H1 (cell line): ENCODE results near the gene INHBC. TPM values are rescaled to one million over a fixed set of nuclear protein-coding genes. Genes with fewer than 3 reads are reported as not detected.
A peak's percentile ranks its signal among the peaks of the same experiment; 100 is the strongest.

Source experiments
- ATF2 ChIP-seq: IDR thresholded peaks from 2 replicates; pipeline ENCODE4 v1.6.1; 2012; ENCODE audit warnings: low read length, inconsistent platforms
- CEBPB ChIP-seq: IDR thresholded peaks from 2 replicates; pipeline ENCODE4 v1.6.1; 2012; ENCODE audit warnings: low read depth, low read length
- CHD1 ChIP-seq: IDR thresholded peaks from 2 replicates; pipeline ENCODE4 v1.6.1; 2012; ENCODE audit warnings: low read depth, low read length, improper control_type of control experiment
- CHD2 ChIP-seq: IDR thresholded peaks from 2 replicates; pipeline ENCODE4 v1.6.1; 2012; ENCODE audit warnings: low read length, improper control_type of control experiment
- CREB1 ChIP-seq: IDR thresholded peaks from 2 replicates; pipeline ENCODE4 v1.6.1; 2012; ENCODE audit warnings: inconsistent platforms
- CTCF ChIP-seq, 3 experiments: IDR thresholded peaks; 1 replicate in 2 of 3; 2 replicates in 1 of 3; pipeline versions ENCODE4 v1.5.1 to v1.6.1; 2011; ENCODE audit warnings: low read length in 3 of 3, mild to moderate bottlenecking in 3 of 3, inconsistent platforms in 2 of 3, low read depth in 1 of 3, moderate library complexity in 1 of 3; ENCODE audit not compliant: insufficient read depth in 1 of 3; ENCODE audit errors: control extremely low read depth in 1 of 3
- FOSL1 ChIP-seq: IDR thresholded peaks from 2 replicates; pipeline ENCODE4 v1.6.1; 2011; ENCODE audit warnings: mild to moderate bottlenecking, low read depth, low read length, moderate library complexity; ENCODE audit not compliant: insufficient read depth
- JUND ChIP-seq: IDR thresholded peaks from 2 replicates; pipeline ENCODE4 v1.6.1; 2011; ENCODE audit warnings: mild to moderate bottlenecking, improper control_type of control experiment, low read length
- KDM5A ChIP-seq: fragments of 200-600 bp; IDR thresholded peaks from 2 replicates; pipeline ENCODE4 v1.7.1; 2012; ENCODE audit warnings: mild to moderate bottlenecking, low read length, inconsistent platforms, mixed read lengths
- MAX ChIP-seq: IDR thresholded peaks from 2 replicates; pipeline ENCODE4 v1.6.1; 2012; ENCODE audit warnings: inconsistent platforms
- NANOG ChIP-seq: IDR thresholded peaks from 2 replicates; pipeline ENCODE4 v1.6.1; 2011; ENCODE audit warnings: low read length, low read depth, mild to moderate bottlenecking, inconsistent platforms; ENCODE audit not compliant: insufficient read depth, poor library complexity, severe bottlenecking
- PHF8 ChIP-seq: fragments of 200-600 bp; sonication (generic); conservative IDR thresholded peaks from 2 replicates; pipeline ENCODE4 v1.7.1; 2012; ENCODE audit warnings: low read depth, mild to moderate bottlenecking, inconsistent platforms, low read length, moderate library complexity
- POLR2AphosphoS5 ChIP-seq: IDR thresholded peaks from 2 replicates; pipeline ENCODE4 v1.6.1; 2011; ENCODE audit warnings: low read depth, low read length
- POU5F1 ChIP-seq: IDR thresholded peaks from 2 replicates; pipeline ENCODE4 v1.6.1; 2011; ENCODE audit warnings: low read depth, mild to moderate bottlenecking, low read length, moderate library complexity
- RXRA ChIP-seq: IDR thresholded peaks from 2 replicates; pipeline ENCODE4 v1.6.1; 2011; ENCODE audit warnings: low read depth, mild to moderate bottlenecking, low read length, moderate library complexity; ENCODE audit not compliant: insufficient read depth
- SP4 ChIP-seq: IDR thresholded peaks from 2 replicates; pipeline ENCODE4 v1.6.1; 2012; ENCODE audit warnings: low read length, inconsistent platforms
- TAF1 ChIP-seq: IDR thresholded peaks from 2 replicates; pipeline ENCODE4 v1.6.1; 2011; ENCODE audit warnings: mild to moderate bottlenecking, low read depth, low read length
- TEAD4 ChIP-seq: IDR thresholded peaks from 2 replicates; pipeline ENCODE4 v1.6.1; 2012; ENCODE audit warnings: low read depth, low read length, inconsistent platforms, mixed read lengths
- USF2 ChIP-seq: IDR thresholded peaks from 2 replicates; pipeline ENCODE4 v1.6.1; 2011; ENCODE audit warnings: low read length, improper control_type of control experiment
- polyA plus RNA-seq, 7 experiments: library from polyadenylated mRNA; depleted of rRNA in 3 of 7; stranded (reverse) in 5 of 7; unstranded in 2 of 7; fragments of >200 nt in 5 of 7; fragments of 200-250 nt in 2 of 7; gene quantifications; 1 replicate in 5 of 7; 2 replicates in 1 of 7; 4 replicates in 1 of 7; pipeline versions ENCODE4 v1.2.1 to v1.2.3, GENCODE V29; 2011 to 2013; ENCODE audit warnings: missing spikeins in 2 of 7, mixed read lengths in 2 of 7
- total RNA-seq: library from RNA; stranded (reverse); fragmentation: NEBNext Ultra II Directional; extraction: Animal tissue kit (Norgen Biotek cat#: 25700); gene quantifications from 2 replicates; pipeline ENCODE4 v1.2.1, GENCODE V29; 2021

INHBC gene
- total and polyA plus RNA-seq, 2 of the 8 experiments (the other 6 are each of a cell fraction or from before 2014, with no cell fraction given) = 0.15 TPM; not detected in 1

- TF ChIP-seq CHD2 (no peak), POU5F1 (no peak), USF2 (no peak), CEBPB (peak; percentile 96), JUND (peak; percentile 63; the same call in 1 of the 2 replicates), CTCF (IDR thresholded peaks at IDR 0.05; ENCODE audit: control extremely low read depth in 1 of 3, insufficient read depth in 1 of 3, low read depth in 1 of 3, low read length in 3 of 3) (peak; percentile 40 to 61 (median 41)), RXRA (no peak), CHD1 (no peak), MAX (peak; percentile 65), SP4 (no peak), ATF2 (no peak), FOSL1 (no peak), KDM5A (no peak), TAF1 (peak; percentile 93), NANOG (no peak), POLR2AphosphoS5 (peak; percentile 97), CREB1 (peak; percentile 64; the same call in 1 of the 2 replicates), TEAD4 (no peak), PHF8 (peak; percentile 92)
Measured at GRCh38 chr12:57487597-57488401, 53.2 kb downstream of the INHBC start, which contains the start of gene MARS1 (continued).
